ENCODE data around the gene PTPN6. TPM values are rescaled to one million over a fixed set of nuclear protein-coding genes. Genes with fewer than 3 reads are reported as not detected.
A peak's percentile ranks its signal among the peaks of the same experiment; 100 is the strongest.

PTPN6 gene
- total RNA-seq, 1 donor from 2014 or later = 0.94 TPM

DNA sequence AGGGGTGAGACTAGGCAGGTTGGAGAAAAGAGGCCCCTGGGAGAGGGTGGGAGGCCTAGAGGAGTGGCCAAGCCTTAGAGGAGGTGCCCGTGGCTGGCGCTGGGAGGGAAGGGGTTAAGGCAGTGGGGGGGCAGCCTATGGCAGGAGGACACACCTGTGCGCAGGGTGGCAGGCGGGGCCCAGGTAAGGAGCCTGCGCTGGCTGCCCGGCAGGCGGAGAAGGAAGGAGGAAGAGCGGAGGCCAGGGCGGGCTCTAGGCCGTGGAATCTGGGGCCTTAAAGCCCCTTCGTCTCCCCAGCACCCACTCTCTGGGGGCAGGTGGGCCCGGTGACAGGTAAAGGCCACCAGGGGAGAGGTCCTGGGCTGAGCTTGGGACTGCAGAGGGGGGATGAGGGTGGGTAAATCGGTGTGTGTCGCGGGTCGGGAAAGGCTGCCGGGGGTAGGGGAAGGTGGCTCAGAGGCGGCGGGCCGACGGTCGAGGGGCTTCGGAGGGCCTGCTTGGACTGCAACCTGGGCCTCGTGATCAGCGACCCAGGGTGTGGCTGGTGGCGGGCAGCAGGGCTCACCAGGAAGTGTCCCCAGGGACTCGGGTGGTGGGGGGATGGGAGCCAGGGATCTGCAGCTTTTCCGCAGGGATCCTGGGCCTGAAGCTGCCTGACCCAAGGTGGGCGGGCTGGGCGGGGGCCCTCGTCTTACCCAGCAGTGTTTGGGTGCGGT, 12.0 kb downstream of the PTPN6 start:
- H3K27ac Mint-ChIP-seq (ENCODE audit: unreplicated experiment) = no peak overlapping the region
- H3K4me1 Mint-ChIP-seq (ENCODE audit: unreplicated experiment) = peaks cover 18% of the 10 kb centered on the region
- no peaks in the 10 kb centered on the region for H3K9me3 Mint-ChIP-seq (ENCODE audit: unreplicated experiment)
- DNase-seq (ENCODE audit: extremely low spot score, unreplicated experiment) = no peak
- H3K36me3 Mint-ChIP-seq (ENCODE audit: unreplicated experiment) = peaks cover 13% of the 10 kb centered on the region
- H3K4me3 Mint-ChIP-seq (ENCODE audit: unreplicated experiment) = no peak overlapping the region
- TF ChIP-seq, protein P1, sequence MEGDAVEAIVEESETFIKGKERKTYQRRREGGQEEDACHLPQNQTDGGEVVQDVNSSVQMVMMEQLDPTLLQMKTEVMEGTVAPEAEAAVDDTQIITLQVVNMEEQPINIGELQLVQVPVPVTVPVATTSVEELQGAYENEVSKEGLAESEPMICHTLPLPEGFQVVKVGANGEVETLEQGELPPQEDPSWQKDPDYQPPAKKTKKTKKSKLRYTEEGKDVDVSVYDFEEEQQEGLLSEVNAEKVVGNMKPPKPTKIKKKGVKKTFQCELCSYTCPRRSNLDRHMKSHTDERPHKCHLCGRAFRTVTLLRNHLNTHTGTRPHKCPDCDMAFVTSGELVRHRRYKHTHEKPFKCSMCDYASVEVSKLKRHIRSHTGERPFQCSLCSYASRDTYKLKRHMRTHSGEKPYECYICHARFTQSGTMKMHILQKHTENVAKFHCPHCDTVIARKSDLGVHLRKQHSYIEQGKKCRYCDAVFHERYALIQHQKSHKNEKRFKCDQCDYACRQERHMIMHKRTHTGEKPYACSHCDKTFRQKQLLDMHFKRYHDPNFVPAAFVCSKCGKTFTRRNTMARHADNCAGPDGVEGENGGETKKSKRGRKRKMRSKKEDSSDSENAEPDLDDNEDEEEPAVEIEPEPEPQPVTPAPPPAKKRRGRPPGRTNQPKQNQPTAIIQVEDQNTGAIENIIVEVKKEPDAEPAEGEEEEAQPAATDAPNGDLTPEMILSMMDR (IDR thresholded peaks at IDR 0.05) = no peak
- no peaks in the 10 kb centered on the region for H3K27me3 Mint-ChIP-seq (ENCODE audit: unreplicated experiment)

DNA sequence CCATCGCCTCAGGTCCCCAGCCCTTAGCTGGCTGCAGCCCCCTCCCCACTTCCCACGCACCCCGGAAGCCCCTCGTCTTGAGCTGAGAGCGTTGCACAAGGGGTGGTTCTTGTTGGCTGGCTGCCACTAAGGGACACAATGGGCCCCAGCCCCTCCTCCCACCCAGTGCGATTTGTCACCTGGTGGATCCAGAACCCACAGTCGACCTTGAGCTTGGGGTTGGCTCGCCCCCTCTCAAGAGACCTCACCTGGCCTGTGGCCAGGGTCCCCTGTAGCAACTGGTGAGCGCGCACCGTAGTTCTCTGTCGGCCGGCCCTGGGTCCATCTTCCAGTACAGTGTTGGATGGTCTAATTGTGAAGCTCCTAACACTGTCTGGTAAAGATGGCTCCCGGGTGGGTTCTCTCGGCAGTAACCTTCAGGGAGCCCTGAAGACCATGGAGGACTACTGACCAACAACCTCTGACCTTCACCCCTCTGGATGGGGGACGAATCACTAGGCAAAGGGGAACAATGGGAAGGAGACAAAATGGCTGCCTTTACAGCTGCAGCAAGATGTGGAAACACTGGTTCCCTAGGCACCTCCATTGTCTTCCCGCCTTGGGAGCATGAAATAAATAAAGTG, 12.7 kb downstream of the PTPN6 start:
- DNase-seq (ENCODE audit: extremely low spot score, unreplicated experiment) = no peak
- Mint-ChIP-seq H3K4me3 (ENCODE audit: unreplicated experiment) (no peak overlapping the region), H3K36me3 (ENCODE audit: unreplicated experiment) (peaks cover 17% of the 10 kb centered on the region), H3K4me1 (ENCODE audit: unreplicated experiment) (peaks cover 22% of the 10 kb centered on the region), H3K27me3 (ENCODE audit: unreplicated experiment) (no peaks in the 10 kb centered on the region), H3K9me3 (ENCODE audit: unreplicated experiment) (no peaks in the 10 kb centered on the region), H3K27ac (ENCODE audit: unreplicated experiment) (peak overlapping the region; percentile 78)
- TF ChIP-seq, protein P1 (IDR thresholded peaks at IDR 0.05) = no peak

DNA sequence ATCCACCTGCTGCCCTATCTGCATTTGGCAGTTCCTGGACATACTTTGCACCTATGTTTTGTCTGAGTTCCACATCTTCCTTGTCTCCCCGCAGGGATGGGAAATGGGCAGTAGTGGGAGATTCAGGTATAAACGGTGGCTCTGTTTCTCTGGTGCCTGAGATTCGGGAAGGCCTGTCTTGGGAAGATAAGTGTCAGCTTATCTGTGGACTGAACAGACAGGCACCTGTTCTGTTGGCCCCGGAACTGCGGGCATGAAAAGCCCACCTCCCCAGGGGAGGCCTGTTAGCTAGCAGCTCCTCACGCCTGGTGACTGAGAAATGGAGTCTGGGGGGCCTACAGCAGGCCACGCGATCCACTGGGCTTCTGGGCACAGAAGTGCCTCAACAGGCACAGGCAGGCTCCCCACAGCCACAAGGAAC, 13.5 kb downstream of the PTPN6 start:
- H3K4me1 Mint-ChIP-seq (ENCODE audit: unreplicated experiment) = peaks cover 24% of the 10 kb centered on the region
- TF ChIP-seq, protein P1 (IDR thresholded peaks at IDR 0.05) = no peak
- no peaks in the 10 kb centered on the region for H3K27me3 Mint-ChIP-seq (ENCODE audit: unreplicated experiment)
- H3K36me3 Mint-ChIP-seq (ENCODE audit: unreplicated experiment) = peaks cover 21% of the 10 kb centered on the region
- no peak for DNase-seq (ENCODE audit: extremely low spot score, unreplicated experiment)
- no peaks in the 10 kb centered on the region for H3K9me3 Mint-ChIP-seq (ENCODE audit: unreplicated experiment)
- H3K27ac Mint-ChIP-seq (ENCODE audit: unreplicated experiment) = peak overlapping the region; percentile 78
- no peak overlapping the region for H3K4me3 Mint-ChIP-seq (ENCODE audit: unreplicated experiment)

DNA sequence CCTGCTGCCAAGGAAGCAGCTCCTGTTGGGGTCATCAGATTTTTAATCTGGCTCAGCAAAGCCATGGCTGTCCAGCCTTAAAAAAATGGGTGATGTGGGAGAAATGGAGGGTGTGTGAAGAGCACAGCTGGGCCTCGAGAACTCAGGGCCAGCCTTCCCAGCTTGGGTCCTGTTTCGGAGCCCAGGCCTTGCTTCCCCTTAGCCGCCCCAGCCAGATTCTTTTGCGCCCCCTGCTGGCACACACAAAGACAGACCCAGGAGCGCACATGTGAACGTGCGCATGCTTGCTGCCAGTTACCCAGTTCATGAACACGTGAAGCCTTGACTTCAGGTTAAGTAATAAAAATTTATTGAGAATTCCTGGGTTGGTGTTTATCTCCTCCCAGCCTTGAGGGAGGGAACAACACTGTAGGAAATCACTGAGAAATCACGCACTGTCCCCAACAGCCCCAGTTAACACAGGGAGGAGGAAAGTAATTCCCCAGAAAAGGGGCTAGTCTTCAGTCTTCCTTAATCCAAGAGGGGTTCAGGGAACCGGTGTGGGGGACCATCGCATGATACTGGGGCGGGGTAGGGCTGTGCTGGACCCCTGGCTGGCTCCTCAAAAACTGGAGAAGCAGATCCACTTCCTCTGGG, 14.0 kb downstream of the PTPN6 start:
- peak; percentile 92 for DNase-seq (ENCODE audit: extremely low spot score, unreplicated experiment)
- TF ChIP-seq, protein P1 (IDR thresholded peaks at IDR 0.05) = peak; percentile 91
- no peak overlapping the region for H3K4me3 Mint-ChIP-seq (ENCODE audit: unreplicated experiment)
- H3K4me1 Mint-ChIP-seq (ENCODE audit: unreplicated experiment) = peaks cover 27% of the 10 kb centered on the region
- no peaks in the 10 kb centered on the region for H3K27me3 Mint-ChIP-seq (ENCODE audit: unreplicated experiment)
- peak overlapping the region; percentile 78 for H3K27ac Mint-ChIP-seq (ENCODE audit: unreplicated experiment)
- peaks cover 21% of the 10 kb centered on the region for H3K36me3 Mint-ChIP-seq (ENCODE audit: unreplicated experiment)
- no peaks in the 10 kb centered on the region for H3K9me3 Mint-ChIP-seq (ENCODE audit: unreplicated experiment)

DNA sequence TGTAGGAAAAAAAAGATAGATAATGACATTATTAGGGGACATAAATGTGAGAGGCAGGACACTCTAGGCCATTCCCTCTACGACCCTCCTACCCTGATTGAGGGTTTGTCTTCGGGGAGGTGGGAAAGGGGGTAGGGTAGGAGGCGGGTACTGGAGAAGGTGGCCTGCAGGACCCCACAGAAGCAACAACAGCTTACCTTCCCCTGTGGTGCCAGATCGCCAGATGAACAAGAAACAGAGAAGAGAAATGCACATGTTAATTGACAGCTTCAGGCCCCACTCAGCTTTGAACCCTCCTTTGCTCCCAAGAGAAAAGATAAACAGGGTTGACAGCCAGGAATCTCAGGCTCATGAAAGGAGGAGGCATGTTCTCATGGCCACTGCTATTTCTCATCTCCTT, 14.6 kb downstream of the PTPN6 start:
- DNase-seq (ENCODE audit: extremely low spot score, unreplicated experiment) = no peak
- Mint-ChIP-seq H3K27me3 (ENCODE audit: unreplicated experiment) (no peaks in the 10 kb centered on the region), H3K4me3 (ENCODE audit: unreplicated experiment) (no peak overlapping the region), H3K36me3 (ENCODE audit: unreplicated experiment) (peaks cover 21% of the 10 kb centered on the region), H3K9me3 (ENCODE audit: unreplicated experiment) (no peaks in the 10 kb centered on the region), H3K27ac (ENCODE audit: unreplicated experiment) (peak overlapping the region; percentile 78), H3K4me1 (ENCODE audit: unreplicated experiment) (peaks cover 27% of the 10 kb centered on the region)
- TF ChIP-seq, protein P1 (IDR thresholded peaks at IDR 0.05) = no peak
